ENCODE results near the gene MAP2. TPM values are rescaled to one million over a fixed set of nuclear protein-coding genes. Genes with fewer than 3 reads are reported as not detected.

MAP2 gene
- total RNA-seq, 1 donor = 2.2 TPM

GRCh38 chr2:209523041-209523740 lies 99.3 kb downstream of the MAP2 start:
- H3K4me2 ChIP-seq (ENCODE audit: insufficient read depth, low read length) = no peak overlapping the region

GRCh38 chr2:209523867-209524266 lies 100.0 kb downstream of the MAP2 start:
- no peak for TF ChIP-seq CTCF (IDR thresholded peaks at IDR 0.05; ENCODE audit: extremely low read depth, low read depth, low read length)

More at GRCh38 chr2:209523041-209523740, 99.3 kb downstream of the MAP2 start:
- Histone ChIP-seq H3K9me3 (ENCODE audit: low read depth, low read length) (no peaks in the 10 kb centered on the region), H3K27me3 (ENCODE audit: insufficient read depth, low read length) (no peaks in the 10 kb centered on the region), H3K4me1 (ENCODE audit: insufficient read depth, low read length) (peaks cover 14% of the 10 kb centered on the region), H4K20me1 (ENCODE audit: insufficient read depth, low read length) (no peaks in the 10 kb centered on the region), H3K79me2 (ENCODE audit: insufficient read depth, low read length) (no peaks in the 10 kb centered on the region), H3K36me3 (ENCODE audit: insufficient read depth, low read length) (no peaks in the 10 kb centered on the region), H3K4me3 (ENCODE audit: insufficient read depth, low read length) (no peak overlapping the region), H2AFZ (ENCODE audit: low read length) (peak overlapping the region; percentile 65), H3K27ac (ENCODE audit: low read depth, low read length) (no peak overlapping the region)
- no peak for TF ChIP-seq CTCF (IDR thresholded peaks at IDR 0.05; ENCODE audit: extremely low read depth, low read depth, low read length)
- DNase-seq (ENCODE audit: insufficient read length, low spot score, missing footprints) = peak; percentile 72

GRCh38 chr2:209525331-209525730 lies 101.5 kb downstream of the MAP2 start:
- Histone ChIP-seq H3K4me2 (ENCODE audit: insufficient read depth, low read length) (peak overlapping the region; percentile 72), H3K27me3 (ENCODE audit: insufficient read depth, low read length) (no peaks in the 10 kb centered on the region), H3K9me3 (ENCODE audit: low read depth, low read length) (no peaks in the 10 kb centered on the region), H2AFZ (ENCODE audit: low read length) (no peak overlapping the region), H3K4me3 (ENCODE audit: insufficient read depth, low read length) (no peak overlapping the region), H3K36me3 (ENCODE audit: insufficient read depth, low read length) (no peaks in the 10 kb centered on the region), H3K27ac (ENCODE audit: low read depth, low read length) (peak overlapping the region; percentile 84), H4K20me1 (ENCODE audit: insufficient read depth, low read length) (no peaks in the 10 kb centered on the region), H3K79me2 (ENCODE audit: insufficient read depth, low read length) (no peaks in the 10 kb centered on the region), H3K4me1 (ENCODE audit: insufficient read depth, low read length) (peaks cover 14% of the 10 kb centered on the region)
- TF ChIP-seq CTCF (IDR thresholded peaks at IDR 0.05; ENCODE audit: extremely low read depth, low read depth, low read length) = no peak
- no peak for DNase-seq (ENCODE audit: insufficient read length, low spot score, missing footprints)

More at GRCh38 chr2:209523867-209524266, 100.0 kb downstream of the MAP2 start:
- Histone ChIP-seq H3K4me1 (ENCODE audit: insufficient read depth, low read length) (peaks cover 14% of the 10 kb centered on the region), H3K27me3 (ENCODE audit: insufficient read depth, low read length) (no peaks in the 10 kb centered on the region), H3K36me3 (ENCODE audit: insufficient read depth, low read length) (no peaks in the 10 kb centered on the region), H2AFZ (ENCODE audit: low read length) (no peak overlapping the region), H3K27ac (ENCODE audit: low read depth, low read length) (no peak overlapping the region), H3K4me3 (ENCODE audit: insufficient read depth, low read length) (no peak overlapping the region), H3K79me2 (ENCODE audit: insufficient read depth, low read length) (no peaks in the 10 kb centered on the region), H3K4me2 (ENCODE audit: insufficient read depth, low read length) (no peak overlapping the region), H3K9me3 (ENCODE audit: low read depth, low read length) (no peaks in the 10 kb centered on the region), H4K20me1 (ENCODE audit: insufficient read depth, low read length) (no peaks in the 10 kb centered on the region)
- DNase-seq (ENCODE audit: insufficient read length, low spot score, missing footprints) = peak; percentile 45

GRCh38 chr2:209525834-209526281 lies 102.0 kb downstream of the MAP2 start:
- Histone ChIP-seq H3K4me3 (ENCODE audit: insufficient read depth, low read length) (no peak overlapping the region), H2AFZ (ENCODE audit: low read length) (no peak overlapping the region), H3K27ac (ENCODE audit: low read depth, low read length) (peak overlapping the region; percentile 84), H3K4me1 (ENCODE audit: insufficient read depth, low read length) (peaks cover 14% of the 10 kb centered on the region), H3K27me3 (ENCODE audit: insufficient read depth, low read length) (no peaks in the 10 kb centered on the region), H4K20me1 (ENCODE audit: insufficient read depth, low read length) (no peaks in the 10 kb centered on the region), H3K79me2 (ENCODE audit: insufficient read depth, low read length) (no peaks in the 10 kb centered on the region), H3K4me2 (ENCODE audit: insufficient read depth, low read length) (peak overlapping the region; percentile 72), H3K36me3 (ENCODE audit: insufficient read depth, low read length) (no peaks in the 10 kb centered on the region), H3K9me3 (ENCODE audit: low read depth, low read length) (no peaks in the 10 kb centered on the region)
- DNase-seq (ENCODE audit: insufficient read length, low spot score, missing footprints) = peak; percentile 46
- no peak for TF ChIP-seq CTCF (IDR thresholded peaks at IDR 0.05; ENCODE audit: extremely low read depth, low read depth, low read length)
